IPS DF 4.7 (cell line): ENCODE data around the gene FAM124B.

Source experiments
- DNase-seq: peaks from one replicate; pipeline ENCODE4 v3.0.0-alpha.2; 2013; ENCODE audit warnings: low spot score; ENCODE audit errors: extremely low read depth

Gene FAM124B

GRCh38 chr2:224401641-224402342, at the start of gene FAM124B:
TSS of gene FAM124B (minus strand) at chr2:224402107. CDS start at chr2:224401768, 339 bp downstream.
- no peak for DNase-seq

GRCh38 chr2:224449212-224450147, 47.6 kb upstream of the FAM124B start:
- DNase-seq, result no peak

- no peak for DNase-seq
These were observed 46.3 kb upstream of the FAM124B start for GRCh38 chr2:224448236-224448635.

GRCh38 chr2:224444783-224445182, 42.9 kb upstream of the FAM124B start:
- no peak for DNase-seq

GRCh38 chr2:224444021-224444420, 42.1 kb upstream of the FAM124B start:
- DNase-seq, result no peak

GRCh38 chr2:224442071-224442967, 40.4 kb upstream of the FAM124B start:
- DNase-seq, result no peak

- no peak for DNase-seq
These were observed 39.1 kb upstream of the FAM124B start for GRCh38 chr2:224440988-224441387.

GRCh38 chr2:224438726-224439125, 36.8 kb upstream of the FAM124B start:
- no peak for DNase-seq

GRCh38 chr2:224436634-224437033, 34.7 kb upstream of the FAM124B start:
- DNase-seq, result no peak

- no peak for DNase-seq
These were observed 32.7 kb upstream of the FAM124B start for GRCh38 chr2:224434618-224435017.

GRCh38 chr2:224433442-224433841, 31.5 kb upstream of the FAM124B start:
- peak; percentile 94 for DNase-seq

GRCh38 chr2:224432003-224432579, 30.2 kb upstream of the FAM124B start:
- no peak for DNase-seq

GRCh38 chr2:224429441-224429810, 27.5 kb upstream of the FAM124B start:
- no peak for DNase-seq

GRCh38 chr2:224428787-224429440, 27.0 kb upstream of the FAM124B start:
- no peak for DNase-seq

GRCh38 chr2:224427471-224427870, 25.6 kb upstream of the FAM124B start:
- DNase-seq, result no peak

GRCh38 chr2:224426656-224427055, 24.7 kb upstream of the FAM124B start:
- no peak for DNase-seq

GRCh38 chr2:224421065-224421464, 19.2 kb upstream of the FAM124B start:
- no peak for DNase-seq

- DNase-seq, result no peak
These were observed 16.0 kb upstream of the FAM124B start for GRCh38 chr2:224417947-224418346.

- DNase-seq, result no peak
These were observed 15.4 kb upstream of the FAM124B start for GRCh38 chr2:224417361-224417729.

- DNase-seq, result no peak
These were observed 14.9 kb upstream of the FAM124B start for GRCh38 chr2:224416656-224417360.
